OCI-LY1 (cell line): ENCODE data around the gene PSPC1.

Experiments
- EZH2 ChIP-seq: fragments of 200-600 bp; sonication (generic), shearing (Covaris generic); IDR thresholded peaks from 2 replicates; pipeline ENCODE4 v1.8.0; 2017; ENCODE audit warnings: borderline replicate concordance, mixed run types, mild to moderate bottlenecking, antibody characterized with exemption, low read length, moderate library complexity, mixed read lengths
- TF ChIP-seq, protein P1 (sequence below): fragments of 200-600 bp; sonication (generic), shearing (Covaris generic); IDR thresholded peaks from 2 replicates; pipeline ENCODE4 v1.5.1; 2017; ENCODE audit warnings: mild to moderate bottlenecking, antibody characterized with exemption, low read length, moderate library complexity, mixed read lengths

DNA sequence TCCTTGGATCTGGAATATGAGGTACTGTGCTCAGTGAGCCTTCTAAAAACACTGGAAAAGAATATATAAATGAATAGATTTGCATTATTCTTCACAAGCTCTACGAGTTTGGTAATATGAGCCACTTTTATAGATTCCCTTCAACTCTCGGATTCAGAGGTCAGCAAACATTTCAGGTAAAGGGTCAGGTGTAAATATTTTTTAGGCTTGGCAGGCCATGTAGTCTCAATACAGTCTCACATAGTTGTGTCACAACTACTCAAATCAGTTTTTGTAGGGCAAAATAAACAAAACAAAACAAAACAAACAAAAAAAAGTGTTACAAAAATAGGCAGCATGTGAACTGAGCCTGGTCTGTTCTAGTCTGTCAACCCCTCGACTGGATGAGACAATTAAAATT, 57.4 kb downstream of the PSPC1 start:
- TF ChIP-seq, protein P1, sequence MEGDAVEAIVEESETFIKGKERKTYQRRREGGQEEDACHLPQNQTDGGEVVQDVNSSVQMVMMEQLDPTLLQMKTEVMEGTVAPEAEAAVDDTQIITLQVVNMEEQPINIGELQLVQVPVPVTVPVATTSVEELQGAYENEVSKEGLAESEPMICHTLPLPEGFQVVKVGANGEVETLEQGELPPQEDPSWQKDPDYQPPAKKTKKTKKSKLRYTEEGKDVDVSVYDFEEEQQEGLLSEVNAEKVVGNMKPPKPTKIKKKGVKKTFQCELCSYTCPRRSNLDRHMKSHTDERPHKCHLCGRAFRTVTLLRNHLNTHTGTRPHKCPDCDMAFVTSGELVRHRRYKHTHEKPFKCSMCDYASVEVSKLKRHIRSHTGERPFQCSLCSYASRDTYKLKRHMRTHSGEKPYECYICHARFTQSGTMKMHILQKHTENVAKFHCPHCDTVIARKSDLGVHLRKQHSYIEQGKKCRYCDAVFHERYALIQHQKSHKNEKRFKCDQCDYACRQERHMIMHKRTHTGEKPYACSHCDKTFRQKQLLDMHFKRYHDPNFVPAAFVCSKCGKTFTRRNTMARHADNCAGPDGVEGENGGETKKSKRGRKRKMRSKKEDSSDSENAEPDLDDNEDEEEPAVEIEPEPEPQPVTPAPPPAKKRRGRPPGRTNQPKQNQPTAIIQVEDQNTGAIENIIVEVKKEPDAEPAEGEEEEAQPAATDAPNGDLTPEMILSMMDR, result no peak
- no peak for TF ChIP-seq EZH2
